Hepatocyte (in vitro differentiated cells): ENCODE measurements around the gene DDR2.
"Not testable (repeated sequence)": the region's sequence is repeated elsewhere in the genome, so short reads cannot be mapped to it uniquely, and the experiment has no call there.

Source experiments
- CTCF ChIP-seq: fragments of 200-600 bp; sonication (generic); IDR thresholded peaks from 2 replicates; pipeline ENCODE4 v1.5.1; 2016; ENCODE audit warnings: antibody characterized with exemption, mild to moderate bottlenecking; ENCODE audit not compliant: poor library complexity
- EZH2 ChIP-seq: fragments of 200-600 bp; sonication (generic); IDR thresholded peaks from 2 replicates; pipeline ENCODE4 v1.6.1; 2016; ENCODE audit warnings: antibody characterized with exemption, mild to moderate bottlenecking, borderline replicate concordance

GRCh38 chr1:162729195-162729774 lies 97.0 kb downstream of the DDR2 start:
- not testable (repeated sequence) for TF ChIP-seq CTCF, EZH2
